ENCODE results near the gene CSNK1G3.

The CSNK1G3 gene

DNA sequence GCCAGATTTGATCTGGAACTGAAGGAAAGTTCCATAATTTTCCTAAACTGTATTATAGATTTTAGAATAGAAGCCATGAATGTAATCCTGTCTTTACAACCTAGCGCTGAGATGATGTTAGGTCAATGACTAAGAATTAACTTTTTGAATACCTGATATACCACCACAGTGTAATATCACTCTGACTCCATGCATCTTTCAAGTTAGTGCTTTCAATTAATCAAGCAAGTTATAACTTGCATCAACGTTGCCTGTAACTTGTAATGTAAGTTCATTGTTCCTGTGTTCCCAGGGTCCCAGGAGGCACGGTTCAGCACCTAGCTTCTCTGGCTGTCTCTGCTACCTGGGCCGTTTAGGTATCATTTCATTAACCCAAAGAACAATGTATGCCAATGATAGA, 139.3 kb downstream of the CSNK1G3 start:
- no peak for DNase-seq

- no peak for DNase-seq
Measured at GRCh38 chr5:123659011-123659410, 147.0 kb downstream of the CSNK1G3 start.

DNA sequence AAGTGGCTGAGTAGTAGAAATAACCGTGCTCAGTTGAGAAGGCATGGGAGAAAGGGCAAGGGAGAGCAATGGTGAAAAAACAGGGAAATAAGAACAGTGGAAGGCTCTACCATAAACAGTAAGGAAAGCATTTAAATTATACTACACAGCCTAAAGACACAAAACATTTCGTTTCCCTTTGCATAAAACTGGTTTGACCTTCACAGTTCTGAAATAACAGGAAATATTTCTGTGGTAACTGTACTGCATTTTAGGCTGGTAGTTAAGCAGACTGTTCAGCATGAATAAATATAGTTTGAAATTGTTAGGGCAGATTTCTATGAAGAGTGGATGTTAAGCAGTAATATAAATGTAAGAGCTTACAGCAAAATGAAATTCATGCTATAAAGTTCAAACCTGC, 147.5 kb downstream of the CSNK1G3 start:
- no peak for DNase-seq

GRCh38 chr5:123664961-123665360, 153.0 kb downstream of the CSNK1G3 start:
- DNase-seq: no peak

DNA sequence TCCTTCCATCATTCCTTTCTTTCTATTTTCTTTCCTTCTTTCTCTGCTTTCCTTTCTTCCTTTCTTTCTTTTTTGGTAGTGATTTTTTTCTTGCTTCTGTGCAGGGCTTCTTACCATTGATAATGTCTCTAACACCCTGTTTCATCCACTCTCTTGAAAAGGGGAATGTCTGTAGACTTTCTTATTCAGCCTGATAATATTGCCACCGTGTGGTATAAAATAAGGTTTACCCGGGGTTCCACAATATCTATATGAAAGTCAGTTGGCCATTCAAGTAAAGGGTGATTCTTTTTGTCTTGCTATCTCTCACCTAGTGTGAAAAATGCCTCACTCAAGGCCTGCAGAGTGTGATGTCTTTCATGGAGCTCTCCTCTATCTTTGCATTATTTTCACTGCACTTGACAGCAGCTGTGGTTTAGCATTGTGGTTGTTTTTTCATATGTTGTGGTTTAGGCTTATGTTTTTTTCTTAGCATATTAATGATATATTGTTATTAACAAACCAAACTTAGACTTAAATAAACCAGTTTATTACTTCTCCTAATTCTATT, 153.9 kb downstream of the CSNK1G3 start:
- DNase-seq: no peak
